Kidney (tissue), 14 donors: ENCODE data around the gene MAP3K6. TPM values are rescaled to one million over a fixed set of nuclear protein-coding genes. Genes with fewer than 3 reads are reported as not detected.
A peak's percentile ranks its signal among the peaks of the same experiment; 100 is the strongest.

Experiments used
- DNase-seq, 5 donors: peaks; one replicate each; pipeline ENCODE4 v3.0.0-alpha.2; 2013 to 2020
- FAIRE-seq: peaks from 2 replicates; lab custom pipeline; 2012; peaks lifted over from hg19 to GRCh38; lab: Jason Lieb, UNC
- H3K27ac ChIP-seq, 2 donors: one replicate each; pipeline ENCODE4 v1.7.0; 2013; ENCODE audit warnings: low read depth in 2 of 2, low read length in 2 of 2, inconsistent platforms in 1 of 2
- H3K27me3 ChIP-seq: one replicate; pipeline ENCODE4 v1.7.1; 2013; ENCODE audit warnings: low read length, inconsistent platforms; ENCODE audit not compliant: control insufficient read depth, insufficient read depth
- H3K36me3 ChIP-seq, 3 donors: one replicate each; pipeline versions ENCODE4 v1.7.0 to v1.7.1; 2013; ENCODE audit warnings: low read length in 3 of 3, control low read depth in 1 of 3, inconsistent platforms in 1 of 3; ENCODE audit not compliant: insufficient read depth in 3 of 3, control insufficient read depth in 2 of 3
- H3K4me1 ChIP-seq, 3 donors: one replicate each; pipeline versions ENCODE4 v1.7.0 to v1.7.1; 2013; ENCODE audit warnings: low read length in 3 of 3, inconsistent platforms in 1 of 3, low read depth in 1 of 3; ENCODE audit not compliant: control insufficient read depth in 2 of 3, insufficient read depth in 2 of 3
- H3K4me3 ChIP-seq, 3 donors: one replicate each; pipeline versions ENCODE4 v1.7.0 to v1.8.1; 2013; ENCODE audit warnings: low read length in 3 of 3, control low read depth in 1 of 3, inconsistent platforms in 1 of 3
- H3K9ac ChIP-seq, 3 donors: one replicate each; pipeline versions ENCODE4 v1.7.0 to v1.7.1; 2013; ENCODE audit warnings: low read length in 3 of 3, control low read depth in 1 of 3, inconsistent platforms in 1 of 3
- H3K9me3 ChIP-seq, 3 donors: one replicate each; pipeline versions ENCODE4 v1.7.0 to v1.7.1; 2013; ENCODE audit warnings: low read length in 3 of 3, control low read depth in 1 of 3, inconsistent platforms in 1 of 3; ENCODE audit not compliant: control insufficient read depth in 2 of 3, insufficient read depth in 1 of 3
- intact Hi-C: fragments of 100-400 bp; cut with DNase I; formaldehyde crosslinking; loops from one replicate; pipeline ENCODE4 v1.11.1; 2022
- polyA plus RNA-seq: library from polyadenylated mRNA; stranded (reverse); fragments of 350-450 nt; fragmentation: Illumina TruSeq; extraction: RNeasy Lipid Tissue Mini Kit (QIAGEN cat#74804); gene quantifications from one replicate; pipeline ENCODE4 v1.2.3, GENCODE V29; 2014; ENCODE audit warnings: low read depth, low replicate concordance; ENCODE audit not compliant: insufficient read depth
- total RNA-seq: library from RNA; stranded (reverse); fragmentation: NEBNext Ultra II Directional; extraction: Animal tissue kit (Norgen Biotek cat#: 25700); gene quantifications from one replicate; pipeline ENCODE4 v1.2.1, GENCODE V29; 2021
- TF ChIP-seq, protein P1 (sequence below): IDR thresholded peaks from 3 replicates; pipeline ENCODE4 v1.5.1; 2012; ENCODE audit warnings: mild to moderate bottlenecking, moderate library complexity, borderline replicate concordance; ENCODE audit not compliant: insufficient read depth; ENCODE audit errors: extremely low read depth
- donor health status: control.
- donor health status: control.
- donor health status: control.
- donor health status: control.
- donor health status: control.
- donor health status: DM: yes; HTN: yes; CAD: no.
- donor health status: Normal renal cell carcinoma (clear cell type).

Gene MAP3K6
- total and polyA plus RNA-seq, 2 donors from 2014 or later, result 59.7 to 86.7 TPM

DNA sequence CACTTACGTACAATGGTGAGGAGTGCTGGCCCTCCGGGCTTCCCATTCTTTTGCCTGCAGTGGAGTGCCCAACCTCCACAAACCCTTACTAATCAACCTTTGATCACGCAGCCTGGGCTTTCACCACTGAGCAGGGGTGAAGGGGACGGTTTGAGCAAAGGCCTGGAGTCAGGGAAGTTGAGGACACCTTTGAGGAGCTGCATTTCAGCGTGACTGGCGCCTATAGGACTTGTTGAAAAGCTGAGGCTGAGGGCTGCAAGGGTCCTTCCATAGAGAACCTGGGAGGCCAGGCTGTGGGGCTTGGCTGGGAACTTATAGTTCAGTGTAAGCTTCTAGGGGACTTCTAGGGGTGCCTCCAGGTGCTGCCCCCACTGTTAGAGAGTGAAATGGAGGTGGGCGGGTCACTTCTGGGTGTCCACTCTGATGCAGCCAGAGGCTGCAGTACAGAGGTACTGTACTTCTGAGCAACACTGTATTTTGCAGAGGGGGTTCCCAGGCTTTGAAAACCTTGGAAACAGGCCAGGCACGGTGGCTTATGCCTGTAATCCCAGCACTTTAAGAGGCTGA lies 15.1 kb downstream of the MAP3K6 start:
- H3K36me3 ChIP-seq, result peaks cover 0 to 6% (median 0%) of the 10 kb centered on the region in 3 donors
- peak overlapping the region in 1 of 3 donors; percentile 37 for H3K4me3 ChIP-seq
- TF ChIP-seq, protein P1, sequence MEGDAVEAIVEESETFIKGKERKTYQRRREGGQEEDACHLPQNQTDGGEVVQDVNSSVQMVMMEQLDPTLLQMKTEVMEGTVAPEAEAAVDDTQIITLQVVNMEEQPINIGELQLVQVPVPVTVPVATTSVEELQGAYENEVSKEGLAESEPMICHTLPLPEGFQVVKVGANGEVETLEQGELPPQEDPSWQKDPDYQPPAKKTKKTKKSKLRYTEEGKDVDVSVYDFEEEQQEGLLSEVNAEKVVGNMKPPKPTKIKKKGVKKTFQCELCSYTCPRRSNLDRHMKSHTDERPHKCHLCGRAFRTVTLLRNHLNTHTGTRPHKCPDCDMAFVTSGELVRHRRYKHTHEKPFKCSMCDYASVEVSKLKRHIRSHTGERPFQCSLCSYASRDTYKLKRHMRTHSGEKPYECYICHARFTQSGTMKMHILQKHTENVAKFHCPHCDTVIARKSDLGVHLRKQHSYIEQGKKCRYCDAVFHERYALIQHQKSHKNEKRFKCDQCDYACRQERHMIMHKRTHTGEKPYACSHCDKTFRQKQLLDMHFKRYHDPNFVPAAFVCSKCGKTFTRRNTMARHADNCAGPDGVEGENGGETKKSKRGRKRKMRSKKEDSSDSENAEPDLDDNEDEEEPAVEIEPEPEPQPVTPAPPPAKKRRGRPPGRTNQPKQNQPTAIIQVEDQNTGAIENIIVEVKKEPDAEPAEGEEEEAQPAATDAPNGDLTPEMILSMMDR, result no peak
- H3K27me3 ChIP-seq, result no peaks in the 10 kb centered on the region
- no peak overlapping the region for H3K27ac ChIP-seq
- FAIRE-seq (no peak), DNase-seq (no peak)
- H3K4me1 ChIP-seq, result peaks cover 0 to 17% (median 5%) of the 10 kb centered on the region in 3 donors
- H3K9me3 ChIP-seq, result no peaks in the 10 kb centered on the region
- no peak overlapping the region for H3K9ac ChIP-seq
- intact Hi-C loops, result no loop called here

DNA sequence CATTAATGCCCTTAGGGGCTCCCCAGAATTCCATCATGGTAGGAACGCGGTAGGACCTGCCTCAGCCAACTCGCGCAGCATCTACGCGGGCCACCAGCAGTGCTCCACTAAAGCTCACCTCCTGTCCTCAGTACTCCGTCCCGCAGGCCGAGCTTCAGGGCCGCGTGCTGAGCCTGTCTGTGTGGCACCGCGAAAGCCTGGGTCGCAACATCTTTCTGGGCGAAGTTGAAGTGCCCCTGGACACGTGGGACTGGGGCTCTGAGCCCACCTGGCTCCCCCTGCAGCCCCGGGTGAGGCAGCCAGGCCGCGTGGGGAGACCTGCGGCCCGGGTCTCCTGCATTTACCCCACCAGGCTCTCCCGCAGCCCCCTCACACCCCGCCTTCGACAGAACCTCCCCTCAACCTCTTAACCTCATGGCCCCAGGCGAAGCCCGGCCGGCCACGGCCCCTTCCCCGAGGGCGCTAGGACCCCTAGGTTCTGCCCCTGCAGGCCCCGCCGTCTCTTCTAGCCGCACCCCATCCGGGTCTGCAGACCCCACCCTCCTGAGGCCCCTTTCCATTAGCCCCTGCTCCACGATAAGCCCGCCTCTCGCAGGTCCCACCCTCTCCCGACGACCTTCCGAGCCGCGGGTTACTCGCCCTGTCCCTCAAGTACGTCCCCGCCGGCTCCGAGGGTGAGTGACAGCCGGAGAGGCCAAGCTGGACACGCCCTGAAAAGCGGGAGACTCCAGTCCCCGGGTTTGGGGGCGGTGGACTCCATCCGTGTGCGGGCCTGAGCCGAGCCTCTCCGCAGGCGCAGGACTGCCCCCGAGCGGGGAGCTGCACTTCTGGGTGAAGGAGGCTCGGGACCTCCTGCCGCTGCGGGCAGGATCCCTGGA lies 15.9 kb downstream of the MAP3K6 start:
- Histone ChIP-seq H3K27me3 (no peaks in the 10 kb centered on the region), H3K27ac (no peak overlapping the region), H3K36me3 (peaks cover 0 to 3% (median 0%) of the 10 kb centered on the region in 3 donors), H3K4me3 (peak overlapping the region in 1 of 3 donors; percentile 37), H3K9ac (no peak overlapping the region), H3K4me1 (peaks cover 0 to 17% (median 5%) of the 10 kb centered on the region in 3 donors), H3K9me3 (no peaks in the 10 kb centered on the region)
- TF ChIP-seq, protein P1, result no peak
- DNase-seq (peak; percentile 67 to 88 (median 86)), FAIRE-seq (no peak)
- intact Hi-C loops, result no loop called here

DNA sequence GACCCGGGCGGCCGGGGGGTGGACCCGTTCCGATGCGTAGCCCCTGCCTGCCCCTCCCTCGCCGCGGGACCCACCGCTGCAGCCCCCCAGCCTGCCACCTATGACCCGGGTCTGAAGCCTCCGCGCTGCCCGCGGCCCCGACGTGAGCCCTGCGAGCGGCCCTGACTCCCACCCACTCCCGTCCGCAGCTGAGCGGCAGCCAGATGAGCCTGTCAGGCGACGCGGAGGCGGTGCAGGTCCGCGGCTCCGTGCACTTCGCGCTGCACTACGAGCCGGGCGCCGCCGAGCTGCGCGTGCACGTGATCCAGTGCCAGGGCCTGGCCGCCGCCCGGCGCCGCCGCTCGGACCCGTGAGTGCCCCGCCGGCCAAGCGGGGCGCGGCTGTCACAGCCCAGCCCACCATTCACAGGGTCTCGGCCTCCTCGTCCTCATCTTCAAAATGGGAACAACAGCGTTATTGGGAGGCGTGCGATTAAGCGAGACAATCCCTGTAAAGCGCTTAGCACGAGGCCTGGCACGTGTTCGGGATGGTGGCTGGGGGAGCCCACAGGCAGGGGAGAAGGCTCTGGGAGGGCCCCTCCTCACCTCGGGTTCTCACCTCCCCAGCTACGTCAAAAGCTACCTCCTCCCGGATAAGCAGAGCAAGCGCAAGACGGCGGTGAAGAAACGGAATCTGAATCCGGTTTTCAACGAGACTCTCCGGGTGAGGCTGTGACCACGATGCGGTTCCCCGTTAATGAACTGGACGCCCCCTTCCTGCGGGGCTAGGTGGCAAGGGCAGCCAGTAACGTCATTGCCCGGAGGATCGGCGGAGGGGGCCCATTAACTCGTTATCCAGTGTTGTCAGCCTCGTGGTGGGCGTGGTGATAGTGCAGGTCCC lies 16.7 kb downstream of the MAP3K6 start:
- DNase-seq (peak; percentile 79 to 90 (median 86)), FAIRE-seq (no peak)
- Histone ChIP-seq H3K4me1 (peaks cover 0 to 17% (median 5%) of the 10 kb centered on the region in 3 donors), H3K4me3 (peak overlapping the region in 1 of 3 donors; percentile 19), H3K9ac (no peak overlapping the region), H3K36me3 (no peaks in the 10 kb centered on the region), H3K27me3 (no peaks in the 10 kb centered on the region), H3K27ac (no peak overlapping the region), H3K9me3 (no peaks in the 10 kb centered on the region)
- intact Hi-C loops, result no loop called here
- TF ChIP-seq, protein P1, result no peak
